Measurements from ENCODE around the gene NCR1.

GRCh38 chr19:54959840-54960239, 53.9 kb downstream of the NCR1 start:
- TF ChIP-seq CTCF (IDR thresholded peaks at IDR 0.05) (no peak), EP300 (IDR thresholded peaks at IDR 0.05; ENCODE audit: low read depth) (no peak)

Measured in transverse colon (tissue), 3 donors.